ENCODE results near the gene MEF2D. TPM values are rescaled to one million over a fixed set of nuclear protein-coding genes. Genes with fewer than 3 reads are reported as not detected.

MEF2D gene
- total RNA-seq, 1 experiment from 2014 or later, result 33.5 TPM

DNA sequence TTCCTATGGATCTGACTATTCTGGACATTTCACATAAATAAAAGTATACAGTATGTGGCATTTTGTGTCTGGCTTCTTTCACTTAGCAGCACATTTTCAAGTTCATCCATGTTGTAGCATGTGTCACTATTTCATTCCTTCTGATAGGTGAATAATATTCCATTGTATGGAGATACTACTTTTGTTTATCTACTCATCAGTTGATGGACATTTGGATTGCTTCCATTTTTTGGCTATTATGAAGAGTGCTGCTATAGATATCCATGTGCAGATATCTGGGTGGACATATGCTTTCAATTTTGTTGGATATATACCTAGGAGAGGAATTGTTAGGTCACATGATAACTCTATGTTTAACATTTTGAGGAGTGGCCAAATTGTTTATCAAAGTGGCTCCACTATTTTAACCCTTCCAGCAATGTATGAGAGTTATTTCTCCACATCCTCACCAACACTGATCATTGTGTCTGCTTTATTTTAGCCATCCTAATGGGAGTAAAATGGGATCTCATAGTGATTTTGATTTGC lies 21.9 kb upstream of the MEF2D start:
- Histone ChIP-seq H3K4me1 (replicated peaks; ENCODE audit: insufficient read depth) (no peaks in the 10 kb centered on the region), H3K9me3 (ENCODE audit: insufficient read depth, low read depth) (no peaks in the 10 kb centered on the region), H3K79me2 (ENCODE audit: low read depth) (no peaks in the 10 kb centered on the region), H3K27ac (no peak overlapping the region), H3K27me3 (ENCODE audit: insufficient read depth, low read depth) (no peaks in the 10 kb centered on the region), H3K36me3 (ENCODE audit: low read depth) (no peaks in the 10 kb centered on the region), H3F3A (ENCODE audit: insufficient read depth, low read depth) (peaks cover 7% of the 10 kb centered on the region; the same call in 1 of the 2 replicates), H3K4me3 (no peak overlapping the region), H2AFZ (no peak overlapping the region), H3K9me2 (ENCODE audit: insufficient read depth) (no peaks in the 10 kb centered on the region), H3K4me2 (no peak overlapping the region), H4K20me1 (ENCODE audit: insufficient read depth) (no peaks in the 10 kb centered on the region)
- BruUV-seq (replicated peaks), result no TSS peak
- intact Hi-C loops (cut with micrococcal nuclease; ENCODE audit: unreplicated experiment), result no loop called here
- CTCF ChIA-PET, result no interaction called here
- POLR2A ChIA-PET (ENCODE audit: unreplicated experiment), result no interaction called here
- no peak for DNase-seq
- TF ChIP-seq, protein P1, sequence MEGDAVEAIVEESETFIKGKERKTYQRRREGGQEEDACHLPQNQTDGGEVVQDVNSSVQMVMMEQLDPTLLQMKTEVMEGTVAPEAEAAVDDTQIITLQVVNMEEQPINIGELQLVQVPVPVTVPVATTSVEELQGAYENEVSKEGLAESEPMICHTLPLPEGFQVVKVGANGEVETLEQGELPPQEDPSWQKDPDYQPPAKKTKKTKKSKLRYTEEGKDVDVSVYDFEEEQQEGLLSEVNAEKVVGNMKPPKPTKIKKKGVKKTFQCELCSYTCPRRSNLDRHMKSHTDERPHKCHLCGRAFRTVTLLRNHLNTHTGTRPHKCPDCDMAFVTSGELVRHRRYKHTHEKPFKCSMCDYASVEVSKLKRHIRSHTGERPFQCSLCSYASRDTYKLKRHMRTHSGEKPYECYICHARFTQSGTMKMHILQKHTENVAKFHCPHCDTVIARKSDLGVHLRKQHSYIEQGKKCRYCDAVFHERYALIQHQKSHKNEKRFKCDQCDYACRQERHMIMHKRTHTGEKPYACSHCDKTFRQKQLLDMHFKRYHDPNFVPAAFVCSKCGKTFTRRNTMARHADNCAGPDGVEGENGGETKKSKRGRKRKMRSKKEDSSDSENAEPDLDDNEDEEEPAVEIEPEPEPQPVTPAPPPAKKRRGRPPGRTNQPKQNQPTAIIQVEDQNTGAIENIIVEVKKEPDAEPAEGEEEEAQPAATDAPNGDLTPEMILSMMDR (conservative IDR thresholded peaks at IDR 0.05), result no peak
- TF ChIP-seq EZH2 (IDR thresholded peaks at IDR 0.05; ENCODE audit: low read depth), result no peak

DNA sequence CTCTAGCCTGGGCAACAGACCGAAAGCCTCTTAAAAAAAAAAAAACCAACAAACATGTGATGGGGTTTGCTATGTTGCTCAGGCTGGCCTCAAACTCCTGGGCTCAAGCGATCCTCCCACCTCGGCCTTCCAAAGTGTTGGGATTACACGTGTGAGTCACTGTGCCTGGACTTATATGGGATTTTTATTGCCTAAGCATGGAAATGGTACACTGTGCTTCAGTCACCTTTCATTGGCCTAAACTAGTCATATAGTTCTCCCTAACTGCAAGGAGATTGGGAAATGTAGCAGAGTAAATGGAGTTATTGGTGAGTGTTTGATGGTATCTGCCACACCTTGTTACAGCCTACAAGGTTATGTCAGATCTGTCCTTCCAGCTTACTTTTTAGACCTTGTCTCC lies 17.2 kb upstream of the MEF2D start:
- no peaks in the 10 kb centered on the region for H3K9me3 ChIP-seq (ENCODE audit: insufficient read depth, low read depth)
- H4K20me1 ChIP-seq (ENCODE audit: insufficient read depth), result no peaks in the 10 kb centered on the region
- ChIA-PET CTCF (no interaction called here), POLR2A (ENCODE audit: unreplicated experiment) (no interaction called here)
- DNase-seq, result no peak
- no peaks in the 10 kb centered on the region for H3K27me3 ChIP-seq (ENCODE audit: insufficient read depth, low read depth)
- intact Hi-C loops (cut with micrococcal nuclease; ENCODE audit: unreplicated experiment), result no loop called here
- BruUV-seq (replicated peaks), result no TSS peak
- no peak overlapping the region for H3K4me2 ChIP-seq
- H3K9me2 ChIP-seq (ENCODE audit: insufficient read depth), result no peaks in the 10 kb centered on the region
- TF ChIP-seq, protein P1 (conservative IDR thresholded peaks at IDR 0.05), result no peak
- no peak for TF ChIP-seq EZH2 (IDR thresholded peaks at IDR 0.05; ENCODE audit: low read depth)
- no peaks in the 10 kb centered on the region for H3F3A ChIP-seq (ENCODE audit: insufficient read depth, low read depth)
- no peak overlapping the region for H3K27ac ChIP-seq
- H3K4me3 ChIP-seq, result no peak overlapping the region
- no peaks in the 10 kb centered on the region for H3K79me2 ChIP-seq (ENCODE audit: low read depth)
- H3K36me3 ChIP-seq (ENCODE audit: low read depth), result no peaks in the 10 kb centered on the region
- H2AFZ ChIP-seq, result no peak overlapping the region
- H3K4me1 ChIP-seq (replicated peaks; ENCODE audit: insufficient read depth), result no peaks in the 10 kb centered on the region

GRCh38 chr1:156516821-156517220 lies 16.2 kb upstream of the MEF2D start:
- no peak for DNase-seq
- BruUV-seq (replicated peaks), result no TSS peak
- no peaks in the 10 kb centered on the region for H3K4me1 ChIP-seq (replicated peaks; ENCODE audit: insufficient read depth)
- ChIA-PET CTCF (no interaction called here), POLR2A (ENCODE audit: unreplicated experiment) (interaction anchor here (1.1 kb wide), 1 partner anchor 14 kb away, joined by 5 read pairs; no protein-coding TSS in a partner anchor)
- H3K79me2 ChIP-seq (ENCODE audit: low read depth), result no peaks in the 10 kb centered on the region
- no peaks in the 10 kb centered on the region for H4K20me1 ChIP-seq (ENCODE audit: insufficient read depth)
- no peaks in the 10 kb centered on the region for H3K9me3 ChIP-seq (ENCODE audit: insufficient read depth, low read depth)
- H2AFZ ChIP-seq, result no peak overlapping the region
- H3K4me2 ChIP-seq, result no peak overlapping the region
- H3K9me2 ChIP-seq (ENCODE audit: insufficient read depth), result no peaks in the 10 kb centered on the region
- H3F3A ChIP-seq (ENCODE audit: insufficient read depth, low read depth), result no peaks in the 10 kb centered on the region; the same call in 1 of the 2 replicates
- no peak overlapping the region for H3K4me3 ChIP-seq
- no peak overlapping the region for H3K27ac ChIP-seq
- H3K27me3 ChIP-seq (ENCODE audit: insufficient read depth, low read depth), result no peaks in the 10 kb centered on the region
- no peak for TF ChIP-seq EZH2 (IDR thresholded peaks at IDR 0.05; ENCODE audit: low read depth)
- TF ChIP-seq, protein P1 (conservative IDR thresholded peaks at IDR 0.05), result no peak
- intact Hi-C loops (cut with micrococcal nuclease; ENCODE audit: unreplicated experiment), result no loop called here
- H3K36me3 ChIP-seq (ENCODE audit: low read depth), result no peaks in the 10 kb centered on the region
